GM12878 (cell line): Measurements from ENCODE around the gene LIN28B. TPM values are rescaled to one million over a fixed set of nuclear protein-coding genes. Genes with fewer than 3 reads are reported as not detected.

ENCODE experiments used
- ATAC-seq: fragments of 200-7000 bp; cut with Tn5 transposase; 3 replicates; pipeline ENCODE4 v1.9.1; 2020; ENCODE audit warnings: mild to moderate bottlenecking, moderate library complexity
- BruUV-seq: library from RNA; stranded (reverse); fragments of 400-500 nt; replicated peaks from 2 replicates; lab custom pipeline; 2021; lab: Mats Ljungman, UMichigan
- CTCF ChIA-PET: fragments of 300-600 bp; sonication (Branson Sonifier 250); formaldehyde crosslinking; extraction: SDS; loops from one replicate; lab custom pipeline; 2021; ENCODE audit warnings: inconsistent platforms; lab: Yijun Ruan, JAX
- POLR2A ChIA-PET: fragments of 350-600 bp; formaldehyde crosslinking; extraction: SDS; loops from one replicate; lab custom pipeline; 2021; ENCODE audit warnings: inconsistent platforms; lab: Charles Lee
- RAD21 ChIA-PET: fragments of 300-600 bp; sonication (Branson Sonifier 250); formaldehyde crosslinking; loops from one replicate; lab custom pipeline; 2023; ENCODE audit warnings: antibody characterized with exemption; ENCODE audit not compliant: unreplicated experiment; lab: Charles Lee
- SMC1A ChIA-PET: fragments of 300-600 bp; sonication (Branson Sonifier 250); formaldehyde crosslinking; loops from one replicate; lab custom pipeline; 2023; ENCODE audit not compliant: unreplicated experiment, uncharacterized antibody; lab: Charles Lee
- DNase-seq: peaks from one replicate; pipeline ENCODE4 v3.0.0-alpha.2; 2011; ENCODE audit warnings: low read depth, low spot score
- FAIRE-seq: peaks from 3 replicates; lab custom pipeline; 2011; peaks lifted over from hg19 to GRCh38; lab: Jason Lieb, UNC
- H2AFZ ChIP-seq: 2 replicates; pipeline ENCODE4 v1.6.0; 2011; ENCODE audit warnings: low read depth, low read length, control low read depth; ENCODE audit not compliant: control insufficient read depth
- H3K27ac ChIP-seq: 2 replicates; pipeline ENCODE4 v1.5.1; 2011; ENCODE audit warnings: control low read depth; ENCODE audit not compliant: control insufficient read depth, insufficient read depth
- H3K27me3 ChIP-seq, 2 experiments: replicated peaks in 1 of 2; 2 replicates each; pipeline versions ENCODE4 v1.6.0 to v1.6.1; 2011; ENCODE audit warnings: low read length in 1 of 2; ENCODE audit not compliant: control insufficient read depth in 2 of 2, insufficient read depth in 2 of 2
- H3K36me3 ChIP-seq, 2 experiments: 2 replicates each; pipeline ENCODE4 v1.5.1; 2011; ENCODE audit warnings: low read length in 1 of 2; ENCODE audit not compliant: control insufficient read depth in 2 of 2, insufficient read depth in 2 of 2
- H3K4me1 ChIP-seq: 2 replicates; pipeline ENCODE4 v1.6.1; 2011; ENCODE audit warnings: mild to moderate bottlenecking, low read length, moderate library complexity, mixed read lengths; ENCODE audit not compliant: control insufficient read depth, insufficient read depth
- H3K4me2 ChIP-seq: 2 replicates; pipeline ENCODE4 v1.6.0; 2011; ENCODE audit warnings: control low read depth; ENCODE audit not compliant: control insufficient read depth, insufficient read depth
- H3K4me3 ChIP-seq: fragments of 200-600 bp; sonication (generic); 2 replicates; pipeline ENCODE4 v1.5.1; 2016
- H3K79me2 ChIP-seq: 2 replicates; pipeline ENCODE4 v1.6.0; 2011; ENCODE audit warnings: low read length; ENCODE audit not compliant: control insufficient read depth, insufficient read depth
- H3K9ac ChIP-seq: 2 replicates; pipeline ENCODE4 v1.8.0; 2011; ENCODE audit warnings: low read length, control low read depth, mixed read lengths; ENCODE audit not compliant: control insufficient read depth, insufficient read depth
- H3K9me3 ChIP-seq: replicated peaks from 3 replicates; pipeline ENCODE4 v1.5.1; 2011; ENCODE audit warnings: mild to moderate bottlenecking, low read length; ENCODE audit not compliant: control insufficient read depth, insufficient read depth
- H4K20me1 ChIP-seq: 2 replicates; pipeline ENCODE4 v1.6.0; 2011; ENCODE audit not compliant: control insufficient read depth, insufficient read depth
- ASH2L ChIP-seq: fragments of 300-600, 200-600 bp; sonication (generic); IDR thresholded peaks from 2 replicates; pipeline ENCODE4 v1.6.1; 2017; ENCODE audit warnings: low read depth, mild to moderate bottlenecking, borderline replicate concordance
- HDGF ChIP-seq: fragments of 450-650 bp; IDR thresholded peaks from 2 replicates; pipeline ENCODE4 v1.6.1; 2016; ENCODE audit warnings: antibody characterized with exemption
- IRF4 ChIP-seq: IDR thresholded peaks from 2 replicates; pipeline ENCODE4 v1.6.1; 2011; ENCODE audit warnings: low read depth, low read length
- JUNB ChIP-seq: IDR thresholded peaks from 2 replicates; pipeline ENCODE4 v1.6.1; 2016; ENCODE audit warnings: antibody characterized with exemption, mild to moderate bottlenecking
- KLF5 ChIP-seq: fragments of 450-650 bp; IDR thresholded peaks from 2 replicates; pipeline ENCODE4 v1.6.1; 2014; ENCODE audit warnings: mild to moderate bottlenecking; ENCODE audit not compliant: partially characterized antibody
- PAX8 ChIP-seq: fragments of 450-650 bp; IDR thresholded peaks from 2 replicates; pipeline ENCODE4 v1.6.1; 2017; ENCODE audit warnings: mild to moderate bottlenecking, moderate library complexity
- SMAD1 ChIP-seq: fragments of 450-650 bp; IDR thresholded peaks from 2 replicates; pipeline ENCODE4 v1.6.1; 2018; ENCODE audit warnings: mild to moderate bottlenecking, low read depth; ENCODE audit not compliant: partially characterized antibody
- SMC3 ChIP-seq: IDR thresholded peaks from 2 replicates; pipeline ENCODE4 v1.6.1; 2011; ENCODE audit warnings: low read length, improper control_type of control experiment, borderline replicate concordance
- YBX1 ChIP-seq: fragments of 450-650 bp; IDR thresholded peaks from 2 replicates; pipeline ENCODE4 v1.6.1; 2016; ENCODE audit warnings: antibody characterized with exemption
- ZSCAN29 ChIP-seq: fragments of 450-650 bp; IDR thresholded peaks from 2 replicates; pipeline ENCODE4 v1.6.1; 2017; ENCODE audit warnings: mild to moderate bottlenecking, moderate library complexity
- WGBS: methylation state at CpG from one replicate; pipeline ENCODE4 v1.1.6; 2016; ENCODE audit warnings: low lambda C conversion rate; ENCODE audit not compliant: insufficient replicate concordance, insufficient coverage; ENCODE audit errors: missing lambda C conversion rate; 5-methylcytosine and 5-hydroxymethylcytosine counted together
- in situ Hi-C: fragments of 300-500 bp; cut with MboI; formaldehyde crosslinking; loops from 9 replicates; pipeline ENCODE4 v1.14.3; 2018; ENCODE audit warnings: mixed read lengths
- intact Hi-C: fragments of 100-400 bp; cut with micrococcal nuclease; formaldehyde crosslinking; loops from one replicate; pipeline ENCODE4 v1.14.2; 2022; ENCODE audit not compliant: unreplicated experiment
- polyA plus RNA-seq, 11 experiments: library from polyadenylated mRNA; depleted of rRNA in 4 of 11; unstranded in 6 of 11; stranded (reverse) in 5 of 11; fragments of >200 nt; fragmentation: Nextera tagmentation in 4 of 11; fragmentation: Illumina TruSeq in 1 of 11; extraction: Ambion mirVana in 4 of 11; extraction: Trizol in 1 of 11; gene quantifications; 1 replicate in 1 of 11; 2 replicates in 10 of 11; pipeline versions ENCODE4 v1.2.1 to v1.2.3, GENCODE V29; 2011 to 2016; ENCODE audit warnings: inconsistent platforms in 2 of 11, missing spikeins in 2 of 11, low read depth in 1 of 11
- total RNA-seq, 4 experiments: library from RNA; depleted of rRNA in 3 of 4; stranded (reverse); fragments of >200 nt in 3 of 4; fragmentation: Illumina TruSeq in 1 of 4; extraction: Trizol in 1 of 4; gene quantifications; 2 replicates each; pipeline versions ENCODE4 v1.2.1 to v1.2.3, GENCODE V29; 2013 to 2021
- TF ChIP-seq, protein P1 (sequence below): IDR thresholded peaks from 2 replicates; pipeline ENCODE4 v1.6.1; 2011; ENCODE audit warnings: mild to moderate bottlenecking, low read depth, low read length, moderate library complexity; ENCODE audit not compliant: insufficient replicate concordance
- TF ChIP-seq, protein P2 (sequence below), 3 experiments: IDR thresholded peaks in 2 of 3; conservative IDR thresholded peaks in 1 of 3; 2 replicates each; pipeline ENCODE4 v1.5.1; 2011; ENCODE audit warnings: low read depth in 3 of 3, low read length in 3 of 3, mild to moderate bottlenecking in 3 of 3, control low read depth in 2 of 3, moderate library complexity in 2 of 3, inconsistent platforms in 1 of 3, mixed read lengths in 1 of 3; ENCODE audit not compliant: control insufficient read depth in 2 of 3, insufficient read depth in 1 of 3; ENCODE audit errors: extremely low read depth in 1 of 3
- TF ChIP-seq, protein P3 (sequence below): fragments of 450-650 bp; IDR thresholded peaks from 2 replicates; pipeline ENCODE4 v1.6.1; 2016; ENCODE audit warnings: mild to moderate bottlenecking

LIN28B gene
- total and polyA plus RNA-seq, 10 of the 15 experiments (the other 5 are each of a cell fraction or from before 2014, with no cell fraction given) = 0.01 to 2.4 (median 0.09) TPM; not detected in 6

DNA sequence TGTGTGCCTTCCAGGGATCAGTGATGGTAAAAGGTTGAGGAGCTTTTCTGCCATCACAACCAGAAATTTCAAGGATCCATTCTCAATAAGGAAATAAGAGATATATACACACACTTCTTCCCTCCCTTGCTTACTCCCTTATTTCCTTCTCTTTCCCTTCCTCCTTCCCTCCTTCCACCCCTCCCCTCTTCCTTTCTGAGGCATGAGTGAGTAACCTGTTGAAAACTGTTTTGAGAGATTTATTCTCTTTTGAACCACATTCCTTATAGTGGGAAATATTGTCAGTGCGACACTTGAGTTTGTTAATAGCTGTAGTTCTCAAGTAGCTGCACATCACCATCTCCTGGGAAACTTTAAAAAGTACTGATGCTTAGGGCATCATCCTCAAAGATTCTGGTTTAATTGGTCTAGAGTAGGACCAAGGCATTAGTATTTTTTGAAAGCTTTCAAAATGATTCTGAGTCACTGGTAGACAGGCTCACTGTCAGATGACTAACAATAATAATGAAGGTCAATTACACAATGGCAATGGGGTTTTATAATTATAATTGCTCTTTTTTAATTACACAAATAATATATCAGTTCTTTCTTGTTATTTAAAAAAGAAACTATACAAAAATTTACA lies 113.0 kb downstream of the LIN28B start:
- no peak overlapping the region for H2AFZ ChIP-seq
- intact Hi-C loops = loop anchor here (10.0 kb wide), 1 partner anchor 175 kb away; no protein-coding TSS in a partner anchor
- no peak overlapping the region for H3K9ac ChIP-seq
- SMC1A ChIA-PET = interaction anchor here (0.7 to 1.8 kb wide), 3 partner anchors 11 to 35 kb away, joined by 3 to 4 read pairs (median 4); no protein-coding TSS in a partner anchor
- TF ChIP-seq SMAD1 (no peak), PAX8 (no peak)
- TF ChIP-seq, protein P1, sequence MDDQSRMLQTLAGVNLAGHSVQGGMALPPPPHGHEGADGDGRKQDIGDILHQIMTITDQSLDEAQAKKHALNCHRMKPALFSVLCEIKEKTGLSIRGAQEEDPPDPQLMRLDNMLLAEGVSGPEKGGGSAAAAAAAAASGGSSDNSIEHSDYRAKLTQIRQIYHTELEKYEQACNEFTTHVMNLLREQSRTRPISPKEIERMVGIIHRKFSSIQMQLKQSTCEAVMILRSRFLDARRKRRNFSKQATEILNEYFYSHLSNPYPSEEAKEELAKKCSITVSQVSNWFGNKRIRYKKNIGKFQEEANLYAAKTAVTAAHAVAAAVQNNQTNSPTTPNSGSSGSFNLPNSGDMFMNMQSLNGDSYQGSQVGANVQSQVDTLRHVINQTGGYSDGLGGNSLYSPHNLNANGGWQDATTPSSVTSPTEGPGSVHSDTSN = no peak
- RAD21 ChIA-PET = no interaction called here
- CTCF ChIA-PET = interaction anchor here (1.1 to 5.8 kb wide), 3 partner anchors 8 to 263 kb away, joined by 3 to 27 read pairs (median 3); no protein-coding TSS in a partner anchor
- H3K9me3 ChIP-seq = no peaks in the 10 kb centered on the region
- H3K79me2 ChIP-seq = no peaks in the 10 kb centered on the region
- H3K4me3 ChIP-seq = no peak overlapping the region
- no peaks in the 10 kb centered on the region for H3K4me1 ChIP-seq
- no peak for ATAC-seq
- FAIRE-seq = no peak
- H3K4me2 ChIP-seq = no peak overlapping the region
- H3K27me3 ChIP-seq = no peaks in the 10 kb centered on the region
- WGBS = 88% methylated on average over 1 of the region's 1 CpG
- no peak for DNase-seq
- no peak overlapping the region for H3K27ac ChIP-seq
- no peaks in the 10 kb centered on the region for H3K36me3 ChIP-seq
- POLR2A ChIA-PET = no interaction called here
- no peaks in the 10 kb centered on the region for H4K20me1 ChIP-seq
- in situ Hi-C loops = no loop called here
- no TSS peak for BruUV-seq

DNA sequence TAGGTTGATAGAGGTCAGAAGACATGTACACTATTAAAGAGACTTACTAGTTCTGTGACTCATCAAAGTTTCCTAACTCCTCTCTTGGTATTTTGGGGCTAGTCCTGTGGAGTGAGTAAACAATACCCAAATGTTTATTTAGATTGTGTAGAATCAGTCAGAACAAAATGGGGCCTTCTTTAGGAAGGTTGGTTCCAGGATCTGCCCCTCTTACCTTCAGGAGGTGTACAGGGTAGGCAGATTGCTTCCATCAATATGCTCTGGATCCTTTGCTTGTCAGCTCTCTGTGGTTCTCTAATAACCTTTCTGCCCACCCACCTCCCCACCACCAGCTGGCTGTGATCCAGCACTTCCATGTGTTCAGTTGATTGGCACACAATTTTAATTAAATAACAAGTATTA lies 115.9 kb downstream of the LIN28B start:
- RAD21 ChIA-PET = no interaction called here
- CTCF ChIA-PET = interaction anchor here (1.0 to 2.3 kb wide), 2 partner anchors 15 to 283 kb away, joined by 3 to 7 read pairs; no protein-coding TSS in a partner anchor
- H3K4me1 ChIP-seq = no peaks in the 10 kb centered on the region
- ATAC-seq (no peak), FAIRE-seq (no peak), DNase-seq (no peak)
- H2AFZ ChIP-seq = no peak overlapping the region
- H3K36me3 ChIP-seq = no peaks in the 10 kb centered on the region
- no peak overlapping the region for H3K27ac ChIP-seq
- no peaks in the 10 kb centered on the region for H3K27me3 ChIP-seq
- in situ Hi-C loops = no loop called here
- BruUV-seq = no TSS peak
- no peak overlapping the region for H3K9ac ChIP-seq
- intact Hi-C loops = loop anchor here (10.0 kb wide), 1 partner anchor 178 kb away; no protein-coding TSS in a partner anchor
- H3K9me3 ChIP-seq = no peaks in the 10 kb centered on the region
- SMC1A ChIA-PET = interaction anchor here (0.7 kb wide), 1 partner anchor 15 kb away, joined by 4 read pairs; no protein-coding TSS in a partner anchor
- no peaks in the 10 kb centered on the region for H4K20me1 ChIP-seq
- H3K4me3 ChIP-seq = no peak overlapping the region
- no peak overlapping the region for H3K4me2 ChIP-seq
- no peaks in the 10 kb centered on the region for H3K79me2 ChIP-seq
- POLR2A ChIA-PET = no interaction called here
- TF ChIP-seq ZSCAN29 (no peak), YBX1 (no peak), ASH2L (no peak), HDGF (no peak), JUNB (no peak), IRF4 (no peak), SMC3 (no peak), KLF5 (no peak)
- TF ChIP-seq, protein P2, sequence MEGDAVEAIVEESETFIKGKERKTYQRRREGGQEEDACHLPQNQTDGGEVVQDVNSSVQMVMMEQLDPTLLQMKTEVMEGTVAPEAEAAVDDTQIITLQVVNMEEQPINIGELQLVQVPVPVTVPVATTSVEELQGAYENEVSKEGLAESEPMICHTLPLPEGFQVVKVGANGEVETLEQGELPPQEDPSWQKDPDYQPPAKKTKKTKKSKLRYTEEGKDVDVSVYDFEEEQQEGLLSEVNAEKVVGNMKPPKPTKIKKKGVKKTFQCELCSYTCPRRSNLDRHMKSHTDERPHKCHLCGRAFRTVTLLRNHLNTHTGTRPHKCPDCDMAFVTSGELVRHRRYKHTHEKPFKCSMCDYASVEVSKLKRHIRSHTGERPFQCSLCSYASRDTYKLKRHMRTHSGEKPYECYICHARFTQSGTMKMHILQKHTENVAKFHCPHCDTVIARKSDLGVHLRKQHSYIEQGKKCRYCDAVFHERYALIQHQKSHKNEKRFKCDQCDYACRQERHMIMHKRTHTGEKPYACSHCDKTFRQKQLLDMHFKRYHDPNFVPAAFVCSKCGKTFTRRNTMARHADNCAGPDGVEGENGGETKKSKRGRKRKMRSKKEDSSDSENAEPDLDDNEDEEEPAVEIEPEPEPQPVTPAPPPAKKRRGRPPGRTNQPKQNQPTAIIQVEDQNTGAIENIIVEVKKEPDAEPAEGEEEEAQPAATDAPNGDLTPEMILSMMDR (IDR thresholded peaks at IDR 0.05 in 2 of 3, conservative IDR thresholded peaks at IDR 0.05 in 1 of 3; ENCODE audit: control insufficient read depth in 2 of 3, extremely low read depth in 1 of 3, insufficient read depth in 1 of 3, low read depth in 3 of 3, low read length in 3 of 3) = no peak
- TF ChIP-seq, protein P3, sequence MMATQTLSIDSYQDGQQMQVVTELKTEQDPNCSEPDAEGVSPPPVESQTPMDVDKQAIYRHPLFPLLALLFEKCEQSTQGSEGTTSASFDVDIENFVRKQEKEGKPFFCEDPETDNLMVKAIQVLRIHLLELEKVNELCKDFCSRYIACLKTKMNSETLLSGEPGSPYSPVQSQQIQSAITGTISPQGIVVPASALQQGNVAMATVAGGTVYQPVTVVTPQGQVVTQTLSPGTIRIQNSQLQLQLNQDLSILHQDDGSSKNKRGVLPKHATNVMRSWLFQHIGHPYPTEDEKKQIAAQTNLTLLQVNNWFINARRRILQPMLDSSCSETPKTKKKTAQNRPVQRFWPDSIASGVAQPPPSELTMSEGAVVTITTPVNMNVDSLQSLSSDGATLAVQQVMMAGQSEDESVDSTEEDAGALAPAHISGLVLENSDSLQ = no peak
